Stimulated activated naive B cell treated with anti-CD40 and anti-IgM and Interleukin-4, amounts not matched to agents 10 μg/mL and 1 μg/mL and 100 μg/mL, for 72 hours (primary cell): ENCODE data around the gene CLTC.
"Not testable (repeated sequence)": the region's sequence is repeated elsewhere in the genome, so short reads cannot be mapped to it uniquely, and the experiment has no call there.

ENCODE experiments used
- ATAC-seq, 2 donors: fragments of 150-1000 bp; cut with Tn5 transposase; replicated peaks; 2 replicates each; pipeline ENCODE4 v1.10.0; 2021; ENCODE audit warnings: moderate library complexity in 1 of 2
- DNase-seq: peaks from one replicate; pipeline ENCODE4 v3.0.0; 2021
- H3K27ac Mint-ChIP-seq: one replicate; pipeline ENCODE4 v1.8.0; 2022; ENCODE audit warnings: mild to moderate bottlenecking, mixed read lengths
- H3K27me3 Mint-ChIP-seq, 2 donors: one replicate each; pipeline ENCODE4 v1.8.0; 2022; ENCODE audit warnings: mixed read lengths in 2 of 2
- H3K36me3 Mint-ChIP-seq, 2 donors: one replicate each; pipeline ENCODE4 v1.8.0; 2022; ENCODE audit warnings: mixed read lengths in 2 of 2, mild to moderate bottlenecking in 1 of 2
- H3K4me1 Mint-ChIP-seq, 2 donors: one replicate each; pipeline ENCODE4 v1.8.0; 2022; ENCODE audit warnings: mixed read lengths in 2 of 2, mild to moderate bottlenecking in 1 of 2
- H3K4me3 Mint-ChIP-seq, 2 donors: one replicate each; pipeline ENCODE4 v1.8.0; 2022; ENCODE audit warnings: mild to moderate bottlenecking in 2 of 2, mixed read lengths in 2 of 2, moderate library complexity in 1 of 2
- H3K9me3 Mint-ChIP-seq, 2 donors: one replicate each; pipeline ENCODE4 v1.8.0; 2022; ENCODE audit warnings: mixed read lengths in 2 of 2, mild to moderate bottlenecking in 1 of 2

The CLTC gene

DNA sequence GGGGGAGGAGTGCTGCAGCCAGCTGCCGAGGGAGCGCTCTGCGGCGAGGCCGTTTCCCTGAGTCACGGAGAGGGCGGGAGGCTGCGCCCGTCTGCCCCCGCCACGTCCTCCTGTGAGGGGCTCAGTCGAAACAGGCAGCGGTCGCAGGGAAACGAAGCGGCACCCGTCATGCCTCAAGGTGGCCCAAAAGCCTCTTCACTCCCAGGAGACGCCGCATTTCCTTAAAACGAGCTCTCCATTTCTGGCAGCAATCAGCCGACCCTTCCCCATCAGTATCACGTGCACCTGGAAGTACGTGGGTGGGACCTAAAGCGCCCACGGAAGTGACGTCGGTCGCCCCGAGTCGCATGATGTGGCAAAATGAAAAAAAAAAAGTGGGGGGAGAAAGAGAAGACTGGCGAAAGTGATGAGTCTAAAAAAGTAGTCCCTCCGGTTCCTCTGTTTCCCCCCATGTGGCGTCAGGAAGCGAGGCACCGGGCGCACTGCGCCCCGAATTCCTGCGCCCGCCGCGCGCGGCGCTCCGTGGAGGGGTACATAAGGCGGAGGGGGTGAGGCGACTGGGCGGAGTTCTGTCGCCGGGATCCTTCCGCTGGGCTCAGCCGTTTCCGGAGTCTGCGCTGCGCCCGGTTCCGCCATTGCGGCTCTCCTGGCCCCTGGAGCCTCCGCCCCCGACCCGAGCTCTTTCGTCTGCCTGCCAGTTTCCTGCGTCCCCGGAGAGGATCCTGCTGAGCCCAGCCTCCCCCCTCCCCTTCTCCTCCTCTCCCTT is at the start of gene CLTC:
Gene CLTC (plus strand): TSS at position 598 of the 766 bp plus-strand sequence. CDS start 237 bp downstream, outside the sequence.
- DNase-seq (peak; percentile 91), ATAC-seq (peak; percentile 89 to 91)
- Mint-ChIP-seq H3K4me1 (peaks cover 15 to 40% of the 10 kb centered on the region in 2 donors), H3K27ac (peak within 1 kb of the TSS; percentile 97), H3K4me3 (peak within 1 kb of the TSS; percentile 88 to 92), H3K9me3 (no peaks in the 10 kb centered on the region), H3K36me3 (peaks cover 11 to 24% of the 10 kb centered on the region in 2 donors), H3K27me3 (no peaks in the 10 kb centered on the region)

DNA sequence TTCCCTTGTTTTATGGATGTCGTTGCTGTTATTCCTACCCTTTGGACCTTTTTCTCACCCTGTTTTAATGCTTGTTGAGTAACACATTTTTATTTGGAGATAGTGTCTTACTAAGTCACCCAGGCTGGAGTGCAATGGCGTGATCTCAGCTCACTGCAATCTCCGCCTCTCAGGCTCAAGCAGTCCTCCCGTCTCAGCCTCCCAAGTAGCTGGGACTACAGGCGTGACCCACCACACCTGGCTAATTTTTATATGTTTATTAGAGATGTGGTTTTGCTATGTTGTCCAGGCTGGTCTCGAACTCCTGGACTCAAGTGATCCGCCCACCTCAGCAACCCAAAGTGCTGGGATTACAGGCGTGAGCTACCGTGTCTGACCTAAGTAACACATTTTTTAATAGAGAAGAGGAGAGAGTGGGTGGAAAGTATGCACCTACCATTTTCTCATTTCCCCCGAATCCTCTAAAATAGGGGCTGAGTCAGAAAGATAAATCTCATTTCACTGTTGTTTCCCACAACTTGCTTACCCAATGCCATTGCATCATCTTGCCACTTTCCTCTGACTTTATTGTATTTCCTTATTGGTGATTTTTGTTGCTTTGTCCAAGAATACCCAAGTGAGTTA is 47.3 kb upstream of the CLTC start:
- H3K4me3 Mint-ChIP-seq = no peak overlapping the region
- H3K4me1 Mint-ChIP-seq = peaks cover 5 to 19% of the 10 kb centered on the region in 2 donors

DNA sequence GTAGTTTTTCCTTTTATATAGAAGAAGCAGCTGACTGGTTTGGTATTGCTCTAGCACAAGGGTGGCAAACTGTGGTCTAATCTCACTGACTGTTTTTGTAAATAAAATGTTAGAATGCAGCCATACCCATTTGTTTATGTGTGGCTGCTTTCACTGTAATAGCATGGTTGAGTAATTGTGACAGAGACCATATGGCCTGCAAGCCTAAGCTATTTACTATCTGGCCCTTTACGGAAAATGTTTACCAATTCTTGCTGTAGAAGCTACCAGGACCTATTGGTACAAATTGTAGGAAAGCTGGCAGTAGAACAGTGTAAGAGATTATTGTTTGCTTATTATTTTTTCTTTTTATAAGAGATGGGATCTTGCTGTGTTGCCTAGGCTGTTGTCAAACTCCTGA is 35.5 kb upstream of the CLTC start:
- not testable (repeated sequence) for ATAC-seq, H3K4me3 Mint-ChIP-seq, H3K27me3 Mint-ChIP-seq, H3K36me3 Mint-ChIP-seq, H3K9me3 Mint-ChIP-seq, DNase-seq, H3K4me1 Mint-ChIP-seq, H3K27ac Mint-ChIP-seq

More for the DNA sequence above, 47.3 kb upstream of the CLTC start:
- DNase-seq = no peak
- H3K27me3 Mint-ChIP-seq = no peaks in the 10 kb centered on the region
- H3K9me3 Mint-ChIP-seq = no peaks in the 10 kb centered on the region
- ATAC-seq = peak; percentile 77 to 85
- peaks cover 10 to 18% of the 10 kb centered on the region in 2 donors for H3K36me3 Mint-ChIP-seq
- peak overlapping the region; percentile 87 for H3K27ac Mint-ChIP-seq

DNA sequence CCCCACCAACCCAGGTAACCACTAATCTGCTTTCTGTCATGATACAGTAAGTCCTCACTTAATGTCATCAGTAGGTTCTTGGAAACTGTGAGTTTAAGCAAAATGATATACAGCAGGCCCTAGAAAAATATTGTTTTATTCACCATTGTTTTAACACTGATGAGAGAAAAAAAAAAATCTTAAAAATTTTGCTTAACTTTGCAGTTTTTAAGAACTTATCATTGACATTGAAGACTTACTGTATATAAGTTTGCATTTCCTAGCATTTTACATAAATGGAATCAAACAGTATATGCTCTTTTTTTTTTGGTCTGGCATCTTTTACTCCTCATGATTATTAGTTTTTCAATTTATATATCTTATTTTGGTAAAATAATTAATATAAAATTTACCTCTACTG is 19.5 kb upstream of the CLTC start:
- Mint-ChIP-seq H3K9me3 (no peaks in the 10 kb centered on the region), H3K36me3 (peaks cover 21 to 40% of the 10 kb centered on the region in 2 donors), H3K4me1 (peaks cover 6 to 12% of the 10 kb centered on the region in 2 donors), H3K27me3 (no peaks in the 10 kb centered on the region), H3K4me3 (no peak overlapping the region), H3K27ac (no peak overlapping the region)
- DNase-seq = no peak
- ATAC-seq = no peak

DNA sequence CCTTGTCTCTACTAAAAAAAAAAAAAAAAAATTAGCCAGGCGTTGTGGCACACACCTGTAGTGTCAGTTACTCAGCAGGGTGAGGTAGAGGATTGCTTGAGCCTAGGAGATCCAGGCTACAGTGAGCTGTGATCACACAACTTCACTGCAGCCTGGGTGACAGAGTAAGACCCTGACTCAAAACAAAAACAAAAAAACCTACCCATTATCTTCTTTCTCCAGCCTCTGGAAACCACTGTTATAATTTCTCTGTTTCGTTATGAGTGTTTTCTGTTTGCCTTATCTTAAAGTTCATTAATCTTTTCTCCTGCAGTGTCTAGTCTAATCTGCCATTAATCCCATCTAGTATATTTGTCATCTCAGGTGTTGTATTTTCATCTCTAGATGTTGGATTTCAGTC is 18.6 kb upstream of the CLTC start:
- Mint-ChIP-seq H3K27ac (peak overlapping the region; percentile 68), H3K27me3 (no peaks in the 10 kb centered on the region), H3K4me3 (no peak overlapping the region), H3K9me3 (no peaks in the 10 kb centered on the region), H3K4me1 (peaks cover 6 to 12% of the 10 kb centered on the region in 2 donors), H3K36me3 (peaks cover 26 to 48% of the 10 kb centered on the region in 2 donors)
- DNase-seq = no peak
- ATAC-seq = peak; percentile 34 to 64

DNA sequence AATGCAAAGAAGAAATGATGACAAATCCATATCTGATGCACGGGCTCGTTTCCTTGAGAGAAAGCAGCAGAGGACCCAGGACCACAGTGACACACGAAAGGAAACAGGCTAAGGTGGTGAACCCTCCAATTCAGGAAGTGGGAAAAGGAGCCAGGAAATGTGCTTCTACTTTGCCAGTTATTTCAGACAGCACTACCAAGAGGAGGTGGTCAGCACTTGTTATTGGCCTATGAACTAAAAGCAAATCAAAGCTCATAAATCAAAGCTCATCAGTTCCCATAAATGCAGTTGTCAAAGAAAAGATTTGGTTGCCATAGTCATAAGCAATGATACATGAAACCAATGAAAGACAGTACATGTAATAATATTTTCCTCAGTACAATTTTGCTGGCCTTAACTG is 12.6 kb upstream of the CLTC start:
- H3K9me3 Mint-ChIP-seq = no peaks in the 10 kb centered on the region
- DNase-seq (no peak), ATAC-seq (no peak)
- H3K27me3 Mint-ChIP-seq = no peaks in the 10 kb centered on the region
- H3K4me3 Mint-ChIP-seq = no peak overlapping the region
- H3K27ac Mint-ChIP-seq = no peak overlapping the region
- peaks cover 34 to 50% of the 10 kb centered on the region in 2 donors for H3K36me3 Mint-ChIP-seq
- peaks cover 0 to 4% of the 10 kb centered on the region in 2 donors for H3K4me1 Mint-ChIP-seq

DNA sequence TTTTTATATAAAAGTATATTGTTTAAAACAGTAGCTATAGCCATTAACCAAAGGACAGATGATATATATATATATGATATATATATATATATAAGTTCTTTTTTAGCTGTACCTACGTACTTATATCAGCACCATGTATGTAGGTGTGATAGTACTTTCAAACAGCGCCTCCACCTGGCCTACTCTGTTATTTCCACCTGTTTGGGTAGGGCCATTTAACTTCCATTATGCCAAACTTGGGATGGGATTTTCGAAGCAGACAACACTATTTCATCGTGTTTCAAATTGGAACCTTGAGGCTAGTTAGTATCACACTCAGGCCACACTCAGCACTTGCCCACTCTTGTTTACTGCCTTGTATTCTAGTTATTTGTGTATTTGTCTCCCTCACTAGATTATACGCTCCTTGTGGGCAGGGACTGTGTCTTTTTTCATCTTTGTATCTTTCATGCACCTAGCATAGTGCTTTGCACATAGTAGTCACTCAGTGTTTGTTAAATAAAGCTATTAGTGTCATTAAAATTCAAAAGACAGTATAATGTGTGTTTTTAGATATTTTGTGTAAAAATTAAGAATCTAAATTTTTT is 11.8 kb upstream of the CLTC start:
- ATAC-seq (no peak), DNase-seq (no peak)
- Mint-ChIP-seq H3K4me3 (no peak overlapping the region), H3K27me3 (no peaks in the 10 kb centered on the region), H3K36me3 (peaks cover 30 to 45% of the 10 kb centered on the region in 2 donors), H3K9me3 (no peaks in the 10 kb centered on the region), H3K27ac (no peak overlapping the region), H3K4me1 (peaks cover 0 to 4% of the 10 kb centered on the region in 2 donors)

DNA sequence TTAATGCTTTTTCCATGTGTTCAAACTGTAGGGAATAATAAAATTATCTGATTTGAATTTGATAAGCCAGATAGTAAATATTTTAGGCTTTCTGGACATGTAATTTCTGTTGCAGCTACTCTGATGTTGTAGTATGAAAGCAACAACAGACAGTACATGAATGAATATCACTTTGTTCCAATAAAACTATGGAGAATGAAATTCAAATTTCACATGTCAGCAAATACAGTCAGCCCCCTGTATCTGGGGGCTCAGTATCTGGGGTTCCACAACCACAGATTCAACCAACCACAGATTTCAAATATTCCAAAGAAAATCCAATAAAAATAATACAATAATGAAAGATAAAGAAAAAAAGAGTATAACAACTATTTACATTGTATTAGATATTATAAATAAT is 8.2 kb upstream of the CLTC start:
- ATAC-seq (no peak), DNase-seq (no peak)
- Mint-ChIP-seq H3K36me3 (peaks cover 18 to 22% of the 10 kb centered on the region in 2 donors), H3K27ac (no peak overlapping the region), H3K4me3 (no peak overlapping the region), H3K9me3 (no peaks in the 10 kb centered on the region), H3K4me1 (peaks cover 0 to 4% of the 10 kb centered on the region in 2 donors), H3K27me3 (no peaks in the 10 kb centered on the region)

DNA sequence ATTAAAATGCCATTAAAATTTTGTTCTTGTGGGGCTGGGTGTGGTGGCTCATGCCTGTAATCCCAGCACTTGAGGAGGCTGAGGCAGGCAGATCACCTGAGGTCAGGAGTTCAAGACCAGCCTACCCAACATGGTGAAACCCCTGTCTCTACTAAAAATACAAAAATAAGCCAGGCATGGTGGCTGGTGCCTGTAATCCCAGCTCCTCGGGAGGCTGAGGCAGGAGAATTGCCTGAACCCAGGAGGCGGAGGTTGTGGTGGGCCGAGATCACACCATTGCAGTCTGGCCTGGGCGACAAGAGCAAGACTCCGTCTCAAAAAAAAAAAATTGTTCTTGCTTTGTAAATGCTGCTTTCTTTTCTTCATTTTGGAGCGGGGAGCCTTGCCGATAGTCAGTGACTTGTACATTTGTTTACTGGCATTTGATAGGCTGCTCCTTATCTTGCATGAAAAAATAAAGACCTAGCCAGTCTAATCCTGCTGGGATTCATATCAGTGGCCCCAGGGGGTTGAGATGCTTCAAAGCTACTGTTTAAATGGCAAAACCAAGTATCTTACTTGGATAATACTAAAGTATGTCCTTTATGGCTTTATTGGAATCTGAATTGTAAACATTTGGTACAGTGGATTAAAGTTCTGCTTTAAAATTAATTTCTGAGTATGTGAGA is 3.3 kb upstream of the CLTC start:
- DNase-seq = no peak
- H3K27me3 Mint-ChIP-seq = no peaks in the 10 kb centered on the region
- ATAC-seq = no peak
- no peaks in the 10 kb centered on the region for H3K9me3 Mint-ChIP-seq
- peaks cover 4 to 16% of the 10 kb centered on the region in 2 donors for H3K4me1 Mint-ChIP-seq
- H3K27ac Mint-ChIP-seq = no peak overlapping the region
- no peak overlapping the region for H3K4me3 Mint-ChIP-seq
- H3K36me3 Mint-ChIP-seq = peaks cover 13 to 18% of the 10 kb centered on the region in 2 donors

DNA sequence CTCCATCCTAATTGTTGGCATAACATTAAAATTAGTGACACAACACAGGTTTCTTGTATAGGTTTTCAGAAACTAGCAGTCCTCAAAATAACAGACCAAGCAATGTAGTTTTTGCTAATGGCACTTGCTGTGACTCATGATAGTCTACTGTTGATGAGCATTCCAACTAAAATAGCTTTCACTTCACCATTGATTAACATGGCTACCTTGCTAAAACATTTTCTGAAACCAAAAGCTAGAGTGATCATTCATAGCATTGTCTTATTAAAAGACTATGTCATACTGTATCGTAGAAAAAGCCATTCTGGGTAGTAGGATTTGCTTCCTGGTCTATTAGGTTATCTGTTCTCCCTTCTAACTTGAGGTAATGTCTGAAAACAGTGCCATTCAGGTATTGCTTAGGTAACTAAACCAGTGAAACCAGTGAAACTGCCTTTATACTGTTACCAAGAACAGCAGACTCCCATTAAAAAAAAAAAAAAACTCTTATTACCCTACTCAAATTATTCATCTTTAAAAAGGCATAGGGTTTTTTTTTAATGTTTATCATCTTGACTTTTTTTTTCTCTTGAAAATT is 2.5 kb upstream of the CLTC start:
- Mint-ChIP-seq H3K4me1 (peaks cover 7 to 24% of the 10 kb centered on the region in 2 donors), H3K4me3 (no peak overlapping the region), H3K27me3 (no peaks in the 10 kb centered on the region), H3K36me3 (peaks cover 13 to 21% of the 10 kb centered on the region in 2 donors), H3K9me3 (no peaks in the 10 kb centered on the region), H3K27ac (peak overlapping the region; percentile 97)
- DNase-seq (no peak), ATAC-seq (no peak)

DNA sequence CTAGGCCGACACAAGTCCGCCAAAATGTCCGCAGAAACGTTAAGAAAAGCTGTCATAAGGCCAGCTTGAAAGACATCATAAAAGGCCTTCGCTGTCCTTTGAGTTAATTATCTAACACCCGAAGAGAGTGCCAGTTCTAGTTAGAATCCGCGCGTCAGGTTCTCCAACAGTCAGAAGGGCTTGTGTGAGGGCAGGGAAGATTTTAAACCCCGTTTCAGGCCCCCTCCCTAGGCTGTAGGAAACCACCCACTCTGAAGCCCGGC is 729 bp upstream of the CLTC start:
- Mint-ChIP-seq H3K9me3 (no peaks in the 10 kb centered on the region), H3K4me3 (peak overlapping the region; percentile 88 to 92), H3K36me3 (peaks cover 11 to 22% of the 10 kb centered on the region in 2 donors), H3K27me3 (no peaks in the 10 kb centered on the region), H3K27ac (peak overlapping the region; percentile 97), H3K4me1 (peaks cover 15 to 37% of the 10 kb centered on the region in 2 donors)
- ATAC-seq (no peak), DNase-seq (no peak)

DNA sequence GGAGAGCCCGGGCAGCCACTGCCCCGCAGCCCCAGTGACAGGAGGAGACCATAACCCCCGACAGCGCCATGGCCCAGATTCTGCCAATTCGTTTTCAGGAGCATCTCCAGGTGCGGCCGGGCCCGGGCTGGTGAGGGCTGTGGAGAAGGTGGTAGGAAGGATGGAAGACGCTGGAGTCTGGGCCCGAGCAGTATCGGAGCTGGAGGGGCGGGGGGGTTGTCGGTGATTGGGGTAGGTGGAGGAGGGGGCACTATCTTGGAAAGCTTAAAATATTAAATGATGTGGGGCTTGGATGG is 317 bp downstream of the CLTC start:
- DNase-seq = no peak
- Mint-ChIP-seq H3K4me3 (peak overlapping the region; percentile 88 to 92), H3K27me3 (no peaks in the 10 kb centered on the region), H3K27ac (peak overlapping the region; percentile 97), H3K4me1 (peaks cover 15 to 40% of the 10 kb centered on the region in 2 donors), H3K36me3 (peaks cover 11 to 24% of the 10 kb centered on the region in 2 donors), H3K9me3 (no peaks in the 10 kb centered on the region)
- peak; percentile 8 for ATAC-seq

DNA sequence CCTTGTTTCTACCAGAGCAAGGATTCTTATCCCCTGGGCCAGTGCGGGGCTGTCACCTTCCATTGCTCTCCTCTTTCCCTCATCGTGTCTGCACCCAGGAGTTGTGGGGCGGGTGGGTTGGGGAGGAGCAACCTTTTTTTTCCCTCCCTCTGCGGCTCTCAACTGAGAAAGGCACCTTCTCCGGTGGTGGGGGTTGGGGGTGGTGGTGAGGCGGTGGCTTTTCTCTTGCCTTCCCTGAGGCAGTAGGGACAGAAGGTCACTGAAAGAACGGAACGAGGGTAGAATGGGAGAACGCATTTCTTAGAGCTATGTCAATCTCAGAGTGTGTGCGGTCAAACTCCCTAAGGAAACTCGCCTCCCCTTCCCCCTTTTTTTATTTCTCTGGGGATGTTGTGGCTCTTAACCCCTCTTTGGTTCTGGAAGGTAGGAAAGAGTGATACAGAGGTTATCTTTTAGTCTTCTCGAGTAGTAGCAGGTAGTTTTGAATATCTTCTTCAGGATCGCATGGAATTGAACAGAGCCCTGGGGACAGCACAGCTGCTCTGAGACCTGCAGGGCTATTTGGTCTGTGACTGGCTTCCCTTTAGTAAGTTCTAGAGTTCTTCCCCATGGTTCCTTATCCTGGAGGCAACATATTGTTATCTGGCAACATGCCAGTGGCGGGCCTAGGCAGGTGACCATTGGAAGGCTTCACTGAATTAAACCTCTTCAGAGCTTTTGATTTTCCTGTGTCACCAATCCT is 994 bp downstream of the CLTC start:
- Mint-ChIP-seq H3K27ac (peak overlapping the region; percentile 97), H3K4me1 (peaks cover 17 to 46% of the 10 kb centered on the region in 2 donors), H3K4me3 (peak overlapping the region; percentile 88 to 92), H3K9me3 (no peaks in the 10 kb centered on the region), H3K36me3 (peaks cover 14 to 24% of the 10 kb centered on the region in 2 donors), H3K27me3 (no peaks in the 10 kb centered on the region)
- ATAC-seq (peak in 1 of 2 donors; percentile 11), DNase-seq (no peak)

DNA sequence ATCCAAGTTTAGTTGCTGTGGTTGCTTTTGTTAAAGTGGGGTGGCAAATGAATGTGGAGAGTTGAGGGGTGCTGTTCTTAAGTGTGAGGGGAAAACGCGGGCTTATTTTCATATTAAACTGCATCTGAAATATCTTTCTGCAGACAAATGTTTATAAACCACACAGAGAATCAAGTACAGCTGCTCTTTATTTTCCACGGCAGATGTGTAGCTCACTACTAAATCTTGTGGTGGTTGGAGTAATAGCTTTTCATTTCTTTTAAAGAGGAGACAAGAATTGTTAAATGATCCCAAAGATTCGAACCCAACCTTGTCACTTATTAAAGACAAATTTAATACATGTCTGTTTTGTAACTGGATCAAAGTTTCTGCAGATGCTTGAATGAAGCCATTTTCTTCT is 2.1 kb downstream of the CLTC start:
- H3K4me1 Mint-ChIP-seq = peaks cover 21 to 49% of the 10 kb centered on the region in 2 donors
- H3K27ac Mint-ChIP-seq = peak overlapping the region; percentile 63
- no peaks in the 10 kb centered on the region for H3K27me3 Mint-ChIP-seq
- peaks cover 18 to 24% of the 10 kb centered on the region in 2 donors for H3K36me3 Mint-ChIP-seq
- H3K4me3 Mint-ChIP-seq = peak overlapping the region; percentile 88 to 92
- H3K9me3 Mint-ChIP-seq = no peaks in the 10 kb centered on the region
- DNase-seq (no peak), ATAC-seq (no peak)
